Hepatocyte (in vitro differentiated cells): ENCODE measurements around the gene DDX10.

Experiments used
- EZH2 ChIP-seq: fragments of 200-600 bp; sonication (generic); IDR thresholded peaks from 2 replicates; pipeline ENCODE4 v1.6.1; 2016; ENCODE audit warnings: antibody characterized with exemption, mild to moderate bottlenecking, borderline replicate concordance
- EZH2phosphoT487 ChIP-seq: fragments of 200-600 bp; sonication (generic); IDR thresholded peaks from one replicate; pipeline ENCODE4 v1.6.1; 2018; ENCODE audit warnings: antibody characterized with exemption, mild to moderate bottlenecking, low read depth, moderate library complexity; ENCODE audit not compliant: unreplicated experiment, severe bottlenecking
- TF ChIP-seq, protein P1 (sequence below): fragments of 200-600 bp; sonication (generic); IDR thresholded peaks from 2 replicates; pipeline ENCODE4 v1.5.1; 2016; ENCODE audit warnings: antibody characterized with exemption, mild to moderate bottlenecking; ENCODE audit not compliant: poor library complexity

DNA sequence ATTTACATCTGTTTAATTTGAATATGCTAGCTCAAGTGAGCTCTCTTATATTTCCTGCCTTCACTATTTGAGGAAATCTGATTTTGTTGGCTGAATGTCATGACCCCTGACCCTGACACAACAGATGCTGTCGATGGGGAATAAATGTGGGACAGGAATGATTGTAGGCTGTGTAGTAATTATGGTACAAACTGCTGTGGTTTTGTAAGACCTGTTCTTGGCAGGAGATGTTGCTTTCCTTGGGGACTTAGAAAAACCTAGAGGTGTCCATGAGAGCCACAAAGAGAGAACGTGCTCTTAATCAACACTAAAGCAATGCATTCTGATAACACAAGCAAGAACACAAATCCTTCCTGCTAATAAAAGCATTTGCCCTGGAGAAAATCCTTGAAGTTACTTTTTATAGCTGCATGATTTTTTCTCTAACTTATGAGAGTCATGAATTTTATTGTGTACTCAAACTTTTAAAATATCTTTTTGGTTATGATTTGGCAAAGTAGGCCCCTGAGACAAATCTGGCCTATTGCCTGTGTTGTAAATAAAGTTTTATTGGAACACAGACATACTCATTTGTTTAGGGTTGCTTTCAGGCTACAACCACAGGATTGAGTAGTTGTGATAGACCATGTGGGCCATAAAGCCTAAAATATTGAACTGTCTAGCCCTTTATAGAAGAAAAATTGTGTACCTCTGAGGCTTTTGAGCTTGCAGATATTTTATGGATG, 90.2 kb downstream of the DDX10 start:
- TF ChIP-seq, protein P1, sequence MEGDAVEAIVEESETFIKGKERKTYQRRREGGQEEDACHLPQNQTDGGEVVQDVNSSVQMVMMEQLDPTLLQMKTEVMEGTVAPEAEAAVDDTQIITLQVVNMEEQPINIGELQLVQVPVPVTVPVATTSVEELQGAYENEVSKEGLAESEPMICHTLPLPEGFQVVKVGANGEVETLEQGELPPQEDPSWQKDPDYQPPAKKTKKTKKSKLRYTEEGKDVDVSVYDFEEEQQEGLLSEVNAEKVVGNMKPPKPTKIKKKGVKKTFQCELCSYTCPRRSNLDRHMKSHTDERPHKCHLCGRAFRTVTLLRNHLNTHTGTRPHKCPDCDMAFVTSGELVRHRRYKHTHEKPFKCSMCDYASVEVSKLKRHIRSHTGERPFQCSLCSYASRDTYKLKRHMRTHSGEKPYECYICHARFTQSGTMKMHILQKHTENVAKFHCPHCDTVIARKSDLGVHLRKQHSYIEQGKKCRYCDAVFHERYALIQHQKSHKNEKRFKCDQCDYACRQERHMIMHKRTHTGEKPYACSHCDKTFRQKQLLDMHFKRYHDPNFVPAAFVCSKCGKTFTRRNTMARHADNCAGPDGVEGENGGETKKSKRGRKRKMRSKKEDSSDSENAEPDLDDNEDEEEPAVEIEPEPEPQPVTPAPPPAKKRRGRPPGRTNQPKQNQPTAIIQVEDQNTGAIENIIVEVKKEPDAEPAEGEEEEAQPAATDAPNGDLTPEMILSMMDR = no peak
- TF ChIP-seq EZH2 (no peak), EZH2phosphoT487 (no peak)
